Smooth muscle cell (in vitro differentiated cells): ENCODE measurements around the gene LGR6. TPM values are rescaled to one million over a fixed set of nuclear protein-coding genes. Genes with fewer than 3 reads are reported as not detected.

Source experiments
- DNase-seq: peaks from one replicate; lab custom pipeline; 2025; ENCODE audit not compliant: unreplicated experiment; lab: John Stamatoyannopoulos, UW
- H2AFZ ChIP-seq: fragments of 200-600 bp; sonication (generic); 2 replicates; pipeline ENCODE4 v1.6.0; 2016; ENCODE audit warnings: antibody characterized with exemption, low read depth, mild to moderate bottlenecking
- H3F3A ChIP-seq: fragments of 200-600 bp; sonication (generic); 2 replicates; pipeline ENCODE4 v1.6.0; 2017; ENCODE audit warnings: antibody characterized with exemption, low read depth
- H3K27ac ChIP-seq: fragments of 200-600 bp; sonication (generic); 2 replicates; pipeline ENCODE4 v1.5.1; 2016; ENCODE audit warnings: low read depth, mild to moderate bottlenecking
- H3K27me3 ChIP-seq: fragments of 200-600 bp; sonication (generic); 2 replicates; pipeline ENCODE4 v1.6.1; 2016; ENCODE audit warnings: low read depth, mild to moderate bottlenecking
- H3K36me3 ChIP-seq: fragments of 200-600 bp; sonication (generic); 2 replicates; pipeline ENCODE4 v1.5.1; 2016; ENCODE audit warnings: low read depth
- H3K4me1 ChIP-seq: fragments of 200-600 bp; sonication (generic); 2 replicates; pipeline ENCODE4 v1.5.1; 2016; ENCODE audit warnings: low read depth
- H3K4me2 ChIP-seq: fragments of 200-600 bp; sonication (generic); 2 replicates; pipeline ENCODE4 v1.6.0; 2016; ENCODE audit warnings: mild to moderate bottlenecking
- H3K4me3 ChIP-seq: fragments of 200-600 bp; sonication (generic); 2 replicates; pipeline ENCODE4 v1.5.1; 2016; ENCODE audit warnings: mild to moderate bottlenecking
- H3K79me2 ChIP-seq: fragments of 200-600 bp; sonication (generic); 2 replicates; pipeline ENCODE4 v1.6.0; 2016; ENCODE audit warnings: low read depth, mild to moderate bottlenecking
- H3K9ac ChIP-seq: fragments of 200-600 bp; sonication (generic); 2 replicates; pipeline ENCODE4 v1.6.0; 2016; ENCODE audit warnings: low read depth
- H3K9me3 ChIP-seq: fragments of 200-600 bp; sonication (generic); replicated peaks from 2 replicates; pipeline ENCODE4 v1.5.1; 2016; ENCODE audit warnings: low read depth
- H4K20me1 ChIP-seq: fragments of 200-600 bp; sonication (generic); 2 replicates; pipeline ENCODE4 v1.6.0; 2016; ENCODE audit warnings: low read depth
- WGBS: methylation state at CpG from one replicate; pipeline ENCODE4 v1.1.7; 2016; ENCODE audit warnings: low lambda C conversion rate; 5-methylcytosine and 5-hydroxymethylcytosine counted together
- polyA plus RNA-seq: library from polyadenylated mRNA; unstranded; fragments of >200 nt; fragmentation: Nextera tagmentation; extraction: Ambion mirVana; gene quantifications from 2 replicates; pipeline ENCODE4 v1.2.1, GENCODE V29; 2016
- total RNA-seq: library from RNA; depleted of rRNA; stranded (reverse); fragments of >200 nt; gene quantifications from 2 replicates; pipeline ENCODE4 v1.2.3, GENCODE V29; 2014
- TF ChIP-seq, protein P1 (sequence below): fragments of 200-600 bp; sonication (generic); IDR thresholded peaks from 2 replicates; pipeline ENCODE4 v1.5.1; 2017; ENCODE audit warnings: borderline replicate concordance, mild to moderate bottlenecking, antibody characterized with exemption; ENCODE audit not compliant: insufficient read depth, poor library complexity, severe bottlenecking

LGR6 gene
- total and polyA plus RNA-seq, 2 experiments from 2014 or later: 1.8 to 2.9 TPM

DNA sequence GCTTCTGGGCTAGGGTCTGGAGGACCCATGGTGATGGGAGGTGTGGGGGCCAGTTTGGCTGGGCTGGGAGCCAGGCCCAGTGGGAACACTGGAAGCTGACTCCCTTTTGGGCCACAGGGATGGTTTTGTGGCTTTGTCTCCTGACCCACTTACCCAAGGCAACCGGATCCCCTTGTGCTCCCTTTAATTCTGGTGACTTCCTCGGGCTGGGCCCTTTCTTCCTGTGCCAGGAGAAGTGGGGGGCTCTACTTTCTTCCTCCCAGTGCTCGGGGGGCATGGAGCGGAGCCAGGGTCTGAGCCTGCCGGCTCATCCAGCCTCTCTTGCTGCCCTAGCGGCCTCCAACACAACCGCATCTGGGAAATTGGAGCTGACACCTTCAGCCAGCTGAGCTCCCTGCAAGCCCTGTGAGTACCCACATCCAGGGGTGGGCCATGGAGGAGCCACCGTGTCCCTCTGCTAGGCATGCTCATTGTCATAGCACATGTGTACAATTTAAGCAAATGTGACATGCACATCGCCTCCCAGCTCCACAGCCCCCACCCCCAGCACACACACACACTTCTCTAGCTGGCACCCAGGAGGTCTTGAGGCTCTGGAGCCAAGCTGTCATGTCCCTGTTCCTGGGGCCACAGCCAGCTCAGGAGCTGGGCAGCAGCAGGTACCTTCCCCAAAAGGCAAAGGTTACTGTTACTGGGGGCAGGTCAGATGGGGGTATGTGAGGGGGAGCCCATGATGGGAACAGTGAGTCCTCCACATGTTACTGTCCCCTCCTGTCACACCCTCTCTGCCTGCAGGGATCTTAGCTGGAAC lies 113.1 kb downstream of the LGR6 start:
- H3K27ac ChIP-seq: no peak overlapping the region
- DNase-seq: no peak
- H3K36me3 ChIP-seq: no peaks in the 10 kb centered on the region
- no peaks in the 10 kb centered on the region for H4K20me1 ChIP-seq
- H2AFZ ChIP-seq: no peak overlapping the region
- H3K4me3 ChIP-seq: no peak overlapping the region
- H3K79me2 ChIP-seq: no peaks in the 10 kb centered on the region
- no peak overlapping the region for H3K4me2 ChIP-seq
- 92% methylated on average over 9 of the region's 9 CpGs for WGBS
- no peaks in the 10 kb centered on the region for H3K4me1 ChIP-seq
- TF ChIP-seq, protein P1, sequence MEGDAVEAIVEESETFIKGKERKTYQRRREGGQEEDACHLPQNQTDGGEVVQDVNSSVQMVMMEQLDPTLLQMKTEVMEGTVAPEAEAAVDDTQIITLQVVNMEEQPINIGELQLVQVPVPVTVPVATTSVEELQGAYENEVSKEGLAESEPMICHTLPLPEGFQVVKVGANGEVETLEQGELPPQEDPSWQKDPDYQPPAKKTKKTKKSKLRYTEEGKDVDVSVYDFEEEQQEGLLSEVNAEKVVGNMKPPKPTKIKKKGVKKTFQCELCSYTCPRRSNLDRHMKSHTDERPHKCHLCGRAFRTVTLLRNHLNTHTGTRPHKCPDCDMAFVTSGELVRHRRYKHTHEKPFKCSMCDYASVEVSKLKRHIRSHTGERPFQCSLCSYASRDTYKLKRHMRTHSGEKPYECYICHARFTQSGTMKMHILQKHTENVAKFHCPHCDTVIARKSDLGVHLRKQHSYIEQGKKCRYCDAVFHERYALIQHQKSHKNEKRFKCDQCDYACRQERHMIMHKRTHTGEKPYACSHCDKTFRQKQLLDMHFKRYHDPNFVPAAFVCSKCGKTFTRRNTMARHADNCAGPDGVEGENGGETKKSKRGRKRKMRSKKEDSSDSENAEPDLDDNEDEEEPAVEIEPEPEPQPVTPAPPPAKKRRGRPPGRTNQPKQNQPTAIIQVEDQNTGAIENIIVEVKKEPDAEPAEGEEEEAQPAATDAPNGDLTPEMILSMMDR: no peak
- H3K27me3 ChIP-seq: no peaks in the 10 kb centered on the region
- H3K9me3 ChIP-seq: no peaks in the 10 kb centered on the region
- H3F3A ChIP-seq: no peaks in the 10 kb centered on the region
- no peak overlapping the region for H3K9ac ChIP-seq

DNA sequence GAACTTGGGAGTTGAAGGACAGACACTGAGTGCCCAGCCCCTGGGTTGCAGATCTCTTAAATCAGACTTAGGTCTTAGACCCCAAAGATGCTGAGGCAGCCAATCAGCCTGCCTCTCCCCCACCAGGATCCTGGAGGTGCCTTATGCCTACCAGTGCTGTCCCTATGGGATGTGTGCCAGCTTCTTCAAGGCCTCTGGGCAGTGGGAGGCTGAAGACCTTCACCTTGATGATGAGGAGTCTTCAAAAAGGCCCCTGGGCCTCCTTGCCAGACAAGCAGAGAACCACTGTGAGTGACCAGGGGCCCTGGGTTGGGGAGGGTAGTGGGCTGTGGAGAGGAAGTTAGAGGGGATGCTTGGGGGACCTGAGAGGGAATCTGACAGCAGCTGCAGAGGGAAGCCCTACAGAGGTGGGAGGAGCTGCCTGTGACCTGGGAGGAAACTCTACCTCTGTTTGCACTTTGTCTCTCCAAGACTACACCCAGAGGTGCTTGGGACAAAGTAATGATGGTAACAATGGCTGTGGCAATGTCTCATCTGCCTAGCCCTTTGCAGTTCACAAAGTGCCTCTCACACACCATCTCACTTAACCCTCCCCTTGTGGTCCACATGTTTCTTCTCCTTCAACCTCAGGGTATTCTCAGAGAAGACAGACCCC lies 116.6 kb downstream of the LGR6 start:
- H3K9ac ChIP-seq: no peak overlapping the region
- H3K27ac ChIP-seq: no peak overlapping the region
- DNase-seq: no peak
- H3K4me3 ChIP-seq: no peak overlapping the region
- TF ChIP-seq, protein P1: no peak
- H2AFZ ChIP-seq: no peak overlapping the region
- H3K79me2 ChIP-seq: no peaks in the 10 kb centered on the region
- H3K4me1 ChIP-seq: no peaks in the 10 kb centered on the region
- H3K9me3 ChIP-seq: no peaks in the 10 kb centered on the region
- H3F3A ChIP-seq: no peaks in the 10 kb centered on the region
- no peaks in the 10 kb centered on the region for H3K36me3 ChIP-seq
- H3K4me2 ChIP-seq: no peak overlapping the region
- no peaks in the 10 kb centered on the region for H3K27me3 ChIP-seq
- H4K20me1 ChIP-seq: no peaks in the 10 kb centered on the region

DNA sequence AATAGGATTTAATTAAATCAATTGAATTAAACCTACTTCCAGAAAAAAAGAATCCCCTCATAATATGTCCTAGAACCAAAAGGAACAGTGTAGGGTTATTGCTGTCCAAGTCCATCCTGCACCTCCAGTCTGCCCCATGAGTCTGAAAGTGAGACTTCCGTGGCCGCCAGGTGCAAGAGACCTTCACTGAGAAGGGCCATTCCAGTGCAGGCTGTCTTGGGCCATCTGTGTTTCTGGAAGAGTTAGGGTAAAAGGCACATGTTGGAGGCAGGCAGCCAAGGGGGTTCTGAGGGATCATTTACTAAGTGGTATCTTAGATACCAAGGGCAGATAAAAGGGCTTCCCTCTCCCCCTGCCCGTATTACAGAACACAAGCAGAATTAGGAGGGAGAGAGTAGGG lies 117.1 kb downstream of the LGR6 start:
- H3K27ac ChIP-seq: no peak overlapping the region
- no peaks in the 10 kb centered on the region for H3K27me3 ChIP-seq

More for the DNA sequence above, 117.1 kb downstream of the LGR6 start:
- no peak for DNase-seq
- Histone ChIP-seq H4K20me1 (no peaks in the 10 kb centered on the region), H3K4me1 (no peaks in the 10 kb centered on the region), H3K4me2 (no peak overlapping the region), H3F3A (no peaks in the 10 kb centered on the region), H3K9ac (no peak overlapping the region), H3K36me3 (no peaks in the 10 kb centered on the region), H3K79me2 (no peaks in the 10 kb centered on the region), H3K4me3 (no peak overlapping the region), H3K9me3 (no peaks in the 10 kb centered on the region), H2AFZ (no peak overlapping the region)
- 99% methylated on average over 3 of the region's 3 CpGs for WGBS
- TF ChIP-seq, protein P1: no peak
